Adrenal gland (tissue), 5 donors: ENCODE measurements around the gene MED19.

Source experiments
- CTCF ChIP-seq, 6 experiments: fragments of 450-650 bp in 4 of 6; fragments of 200-600 bp in 2 of 6; sonication (generic) in 1 of 6; IDR thresholded peaks; 1 replicate in 5 of 6; 2 replicates in 1 of 6; pipeline versions ENCODE4 v1.5.1 to v1.8.0; 2016 to 2021; ENCODE audit warnings: antibody characterized with exemption in 6 of 6, mild to moderate bottlenecking in 2 of 6, moderate library complexity in 1 of 6
- POLR2A ChIP-seq, 2 donors: fragments of 450-650 bp; IDR thresholded peaks; one replicate each; pipeline ENCODE4 v1.6.1; 2017; ENCODE audit warnings: antibody characterized with exemption in 2 of 2, mild to moderate bottlenecking in 2 of 2, moderate library complexity in 1 of 2
- donor health status: DM: no; HTN: no; CAD: no.

- no peak for TF ChIP-seq CTCF (IDR thresholded peaks at IDR 0.05)
- no peak for TF ChIP-seq POLR2A (IDR thresholded peaks at IDR 0.05)
Measured at GRCh38 chr11:57751176-57751575, 39.2 kb upstream of the MED19 start.
